Fibroblast of mammary gland (primary cell): Measurements from ENCODE around the gene ATP5IF1.

Experiments
- DNase-seq: peaks from one replicate; pipeline ENCODE4 v3.0.0-alpha.2; 2010; ENCODE audit warnings: low read depth
- H3K4me3 ChIP-seq: 2 replicates; pipeline ENCODE4 v1.5.1; 2011; ENCODE audit warnings: low read depth, mild to moderate bottlenecking, low read length, moderate library complexity; ENCODE audit not compliant: control insufficient read depth
- CTCF ChIP-seq: conservative IDR thresholded peaks from 2 replicates; pipeline ENCODE4 v1.5.1; 2011; ENCODE audit warnings: low read depth, low read length, inconsistent platforms; ENCODE audit not compliant: control insufficient read depth, insufficient read depth

ATP5IF1 gene

GRCh38 chr1:28246427-28246832, 10.5 kb downstream of the ATP5IF1 start:
- peak; percentile 21 for DNase-seq
- peak overlapping the region; percentile 59 for H3K4me3 ChIP-seq
- TF ChIP-seq CTCF, result no peak

GRCh38 chr1:28247612-28248272, 11.8 kb downstream of the ATP5IF1 start:
- H3K4me3 ChIP-seq, result peak overlapping the region; percentile 37
- no peak for DNase-seq

GRCh38 chr1:28248273-28249012, 12.5 kb downstream of the ATP5IF1 start:
- H3K4me3 ChIP-seq, result no peak overlapping the region
- peak; percentile 95 for TF ChIP-seq CTCF
- DNase-seq, result peak; percentile 82

More at GRCh38 chr1:28247612-28248272, 11.8 kb downstream of the ATP5IF1 start:
- TF ChIP-seq CTCF, result no peak

GRCh38 chr1:28249013-28249865, 13.3 kb downstream of the ATP5IF1 start:
- TF ChIP-seq CTCF, result no peak
- no peak for DNase-seq
- no peak overlapping the region for H3K4me3 ChIP-seq

GRCh38 chr1:28249866-28250295, 14.0 kb downstream of the ATP5IF1 start:
- TF ChIP-seq CTCF, result no peak
- H3K4me3 ChIP-seq, result no peak overlapping the region
- no peak for DNase-seq

- no peak for TF ChIP-seq CTCF
- H3K4me3 ChIP-seq, result no peak overlapping the region
- no peak for DNase-seq
These were observed 20.4 kb downstream of the ATP5IF1 start for GRCh38 chr1:28256197-28256827.
